T-helper 2 cell (primary cell): ENCODE measurements around the gene ATP2B3.

Experiments
- DNase-seq, 5 experiments: peaks; one replicate each; pipeline versions ENCODE4 v3.0.0 to v3.0.0-alpha.2; 2012 to 2022

The ATP2B3 gene

GRCh38 chrX:153622661-153623309, 105.3 kb downstream of the ATP2B3 start:
- DNase-seq = no peak

DNA sequence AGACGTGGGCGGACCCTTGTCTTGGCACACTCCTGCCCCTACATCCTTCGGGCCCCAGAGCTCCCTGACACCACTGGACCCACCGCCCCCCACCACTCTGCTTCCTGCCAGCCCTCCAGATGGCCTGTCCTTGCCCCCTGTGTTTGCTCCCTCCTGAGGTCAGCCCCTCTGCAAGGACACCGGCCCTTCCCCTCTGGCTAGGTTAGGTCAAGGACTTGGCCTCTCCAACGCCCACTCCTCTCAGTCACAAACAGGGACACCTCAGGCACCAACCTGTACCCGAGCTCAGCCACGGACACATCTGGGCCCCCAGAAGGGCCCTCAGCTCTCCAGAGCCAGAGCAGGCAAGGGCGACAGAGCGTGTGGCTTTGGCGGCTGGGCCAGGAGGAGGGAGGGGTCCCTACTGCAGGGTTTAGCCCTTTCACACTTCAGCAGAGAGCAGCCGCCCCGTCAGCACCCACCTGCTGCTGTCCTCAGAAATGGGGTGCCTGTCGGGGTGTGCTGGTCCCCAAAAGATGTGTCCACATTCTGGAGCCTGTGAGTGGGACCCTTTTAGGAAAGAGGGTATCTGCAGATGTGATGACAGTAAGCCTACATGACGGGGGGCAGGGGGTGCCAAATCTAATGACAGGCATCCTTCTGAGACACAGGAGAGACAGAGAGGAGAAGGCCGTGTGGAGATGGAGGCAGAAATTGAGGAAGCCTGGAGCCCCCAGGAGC, 106.0 kb downstream of the ATP2B3 start:
- no peak for DNase-seq

- no peak for DNase-seq
These were observed 107.0 kb downstream of the ATP2B3 start for GRCh38 chrX:153624196-153625091.

DNA sequence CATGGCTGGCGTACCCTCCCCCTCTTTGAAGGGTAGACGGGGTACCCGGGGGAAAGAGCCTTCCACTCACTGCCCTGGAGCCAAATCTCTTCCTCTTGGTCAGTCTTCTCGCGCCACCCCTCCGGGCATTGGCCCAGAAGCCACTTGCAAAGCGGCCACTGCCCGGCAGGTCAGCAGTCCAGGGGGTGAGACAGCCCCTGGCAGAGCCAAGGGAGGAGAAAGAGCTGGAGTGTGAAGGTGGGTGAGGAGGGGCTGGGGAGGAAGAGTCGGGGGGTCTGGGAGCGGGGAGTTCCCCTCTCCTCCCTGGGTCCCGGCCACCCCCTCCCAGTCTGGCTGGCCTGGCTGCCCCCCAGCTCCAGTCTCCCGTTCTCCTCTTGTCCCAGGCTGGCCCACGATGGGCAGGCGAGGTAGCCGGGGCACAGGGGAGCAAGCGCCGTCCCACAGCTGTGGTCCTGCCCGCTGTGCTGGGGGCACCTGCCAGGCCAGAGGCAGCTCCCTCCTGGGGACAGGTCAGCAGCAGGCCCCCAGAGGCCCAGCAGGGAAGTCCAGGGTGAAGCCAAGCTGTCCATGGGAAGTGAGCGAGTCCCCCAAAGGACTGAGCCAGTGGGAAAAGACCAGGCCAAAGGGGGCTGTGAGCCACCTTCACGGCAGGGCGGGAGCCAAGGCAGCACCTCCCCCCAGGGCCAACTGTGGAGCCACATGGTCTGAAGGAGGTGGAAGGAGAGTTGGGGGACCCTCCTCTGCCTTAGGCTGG, 108.0 kb downstream of the ATP2B3 start:
- DNase-seq = no peak

- no peak for DNase-seq
These were observed 108.7 kb downstream of the ATP2B3 start for GRCh38 chrX:153626025-153626633.

DNA sequence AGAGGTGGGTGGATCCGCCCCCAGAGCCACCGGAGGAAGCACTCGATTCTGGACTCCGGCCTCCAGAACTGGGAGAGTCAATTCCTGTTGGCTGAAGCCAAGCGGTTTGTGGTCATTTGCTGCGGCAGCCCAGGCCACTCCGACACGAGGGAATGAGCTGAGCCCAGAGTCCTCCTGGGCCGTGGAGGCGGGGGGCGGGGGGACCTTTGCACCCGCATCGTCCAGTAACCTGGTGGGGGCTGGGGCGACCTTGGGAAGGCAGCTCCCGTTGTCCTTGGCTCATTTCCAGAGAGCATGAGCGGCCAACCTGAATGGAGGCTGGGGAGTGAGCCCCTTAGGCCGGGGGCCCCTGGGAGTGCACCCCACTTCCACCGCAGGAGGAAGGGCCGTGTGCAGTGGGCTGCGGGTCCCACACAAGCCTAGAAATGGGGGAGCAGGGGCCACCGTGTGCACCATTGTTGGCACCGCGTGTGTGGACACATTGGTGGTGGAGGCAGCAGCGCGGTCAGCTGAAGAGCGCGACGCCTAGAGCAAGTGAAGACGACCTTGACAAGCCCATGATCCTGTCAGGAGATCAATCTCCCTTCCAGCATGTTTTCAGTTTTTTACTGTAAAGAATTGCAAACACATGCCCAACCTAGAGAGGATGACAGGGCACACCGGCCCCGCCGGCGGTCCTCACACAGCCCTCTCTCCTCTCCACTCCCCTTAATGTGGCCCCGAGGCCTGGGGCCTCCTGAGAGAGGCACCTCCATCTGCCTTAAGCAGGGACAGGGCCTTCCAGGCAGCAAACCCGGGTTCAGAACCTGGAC, 109.6 kb downstream of the ATP2B3 start:
- DNase-seq = no peak

- no peak for DNase-seq
These were observed 110.3 kb downstream of the ATP2B3 start for GRCh38 chrX:153627675-153628111.

GRCh38 chrX:153628129-153628528, 110.7 kb downstream of the ATP2B3 start:
- DNase-seq = no peak

GRCh38 chrX:153628665-153629064, 111.2 kb downstream of the ATP2B3 start:
- no peak for DNase-seq

DNA sequence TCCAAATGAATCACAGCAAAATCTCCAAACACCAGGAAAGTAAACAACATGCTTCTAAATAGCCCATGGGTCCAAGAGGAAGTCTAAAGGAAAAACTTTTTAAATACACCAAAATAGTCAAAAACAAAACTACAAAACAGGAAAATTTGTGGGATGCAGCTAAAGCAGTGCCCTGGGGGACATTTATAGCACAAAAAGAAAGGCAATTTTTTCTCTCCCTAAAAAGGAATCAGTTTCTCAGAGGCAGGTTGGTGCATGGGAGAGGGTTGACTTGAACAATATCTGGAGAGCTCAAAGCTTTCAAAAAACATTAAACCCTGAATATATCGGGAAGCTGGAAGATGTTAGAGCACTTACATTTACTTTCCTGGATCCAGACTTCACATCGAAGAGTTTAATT, 113.9 kb downstream of the ATP2B3 start:
- DNase-seq = no peak

DNA sequence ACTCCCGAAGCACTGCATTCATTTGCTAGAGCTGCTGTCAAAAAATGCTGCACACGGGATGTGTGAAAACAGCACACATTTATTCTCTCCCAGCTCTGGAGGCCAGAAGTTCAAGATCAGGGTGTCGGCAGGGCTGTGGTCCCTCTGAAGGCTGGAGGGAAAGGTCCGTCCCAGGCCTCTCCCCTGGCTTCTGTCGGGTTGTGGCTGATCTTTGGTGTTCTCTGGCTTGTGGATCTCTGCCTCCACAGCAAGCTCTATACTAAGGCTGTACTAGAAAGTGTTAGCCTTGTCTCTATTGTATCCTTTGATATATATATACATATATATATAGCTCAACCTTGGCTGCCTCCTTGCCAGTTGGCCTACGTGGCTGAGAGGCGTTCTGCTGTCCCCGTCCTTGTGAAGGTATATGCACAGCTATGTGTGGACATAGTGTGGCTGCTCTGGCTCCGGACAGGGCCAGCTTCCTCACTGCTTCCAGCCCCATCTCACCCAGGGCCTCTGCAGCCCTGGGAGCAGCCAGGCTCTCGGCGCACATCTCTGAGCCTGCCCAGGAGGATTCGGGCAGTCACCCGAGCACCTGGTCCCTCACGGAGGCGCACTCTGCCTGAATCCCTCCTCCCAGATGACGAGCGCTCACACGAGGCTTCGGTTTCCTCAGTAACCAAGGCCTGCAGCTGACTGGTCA, 114.6 kb downstream of the ATP2B3 start:
- no peak for DNase-seq
